Osteocyte (in vitro differentiated cells): Measurements from ENCODE around the gene TMA7B. TPM values are rescaled to one million over a fixed set of nuclear protein-coding genes. Genes with fewer than 3 reads are reported as not detected.

Experiments used
- DNase-seq: peaks from one replicate; pipeline ENCODE4 v3.0.0; 2021; ENCODE audit warnings: mixed read lengths; ENCODE audit not compliant: unreplicated experiment; ENCODE audit errors: extremely low spot score
- H3K27ac Mint-ChIP-seq: one replicate; pipeline ENCODE4 v1.8.0; 2021; ENCODE audit warnings: mild to moderate bottlenecking, mixed read lengths; ENCODE audit not compliant: unreplicated experiment
- H3K27me3 Mint-ChIP-seq: one replicate; pipeline ENCODE4 v1.8.0; 2021; ENCODE audit warnings: mixed read lengths; ENCODE audit not compliant: unreplicated experiment
- H3K36me3 Mint-ChIP-seq: one replicate; pipeline ENCODE4 v1.8.0; 2021; ENCODE audit warnings: mixed read lengths; ENCODE audit not compliant: unreplicated experiment
- H3K4me1 Mint-ChIP-seq: one replicate; pipeline ENCODE4 v1.8.0; 2021; ENCODE audit warnings: mixed read lengths; ENCODE audit not compliant: unreplicated experiment
- H3K4me3 Mint-ChIP-seq: one replicate; pipeline ENCODE4 v1.8.0; 2021; ENCODE audit warnings: mild to moderate bottlenecking, moderate library complexity, mixed read lengths; ENCODE audit not compliant: unreplicated experiment
- H3K9me3 Mint-ChIP-seq: one replicate; pipeline ENCODE4 v1.8.0; 2021; ENCODE audit warnings: mixed read lengths; ENCODE audit not compliant: unreplicated experiment
- total RNA-seq: library from RNA; stranded (reverse); gene quantifications from 2 replicates; pipeline ENCODE4 v1.2.1, GENCODE V29; 2021
- TF ChIP-seq, protein P1 (sequence below): fragments of 200-600 bp; sonication (generic); IDR thresholded peaks from 2 replicates; pipeline ENCODE4 v1.5.0; 2021; ENCODE audit warnings: antibody characterized with exemption, mild to moderate bottlenecking, moderate library complexity

Gene TMA7B
- total RNA-seq, 1 donor from 2014 or later, result not detected

DNA sequence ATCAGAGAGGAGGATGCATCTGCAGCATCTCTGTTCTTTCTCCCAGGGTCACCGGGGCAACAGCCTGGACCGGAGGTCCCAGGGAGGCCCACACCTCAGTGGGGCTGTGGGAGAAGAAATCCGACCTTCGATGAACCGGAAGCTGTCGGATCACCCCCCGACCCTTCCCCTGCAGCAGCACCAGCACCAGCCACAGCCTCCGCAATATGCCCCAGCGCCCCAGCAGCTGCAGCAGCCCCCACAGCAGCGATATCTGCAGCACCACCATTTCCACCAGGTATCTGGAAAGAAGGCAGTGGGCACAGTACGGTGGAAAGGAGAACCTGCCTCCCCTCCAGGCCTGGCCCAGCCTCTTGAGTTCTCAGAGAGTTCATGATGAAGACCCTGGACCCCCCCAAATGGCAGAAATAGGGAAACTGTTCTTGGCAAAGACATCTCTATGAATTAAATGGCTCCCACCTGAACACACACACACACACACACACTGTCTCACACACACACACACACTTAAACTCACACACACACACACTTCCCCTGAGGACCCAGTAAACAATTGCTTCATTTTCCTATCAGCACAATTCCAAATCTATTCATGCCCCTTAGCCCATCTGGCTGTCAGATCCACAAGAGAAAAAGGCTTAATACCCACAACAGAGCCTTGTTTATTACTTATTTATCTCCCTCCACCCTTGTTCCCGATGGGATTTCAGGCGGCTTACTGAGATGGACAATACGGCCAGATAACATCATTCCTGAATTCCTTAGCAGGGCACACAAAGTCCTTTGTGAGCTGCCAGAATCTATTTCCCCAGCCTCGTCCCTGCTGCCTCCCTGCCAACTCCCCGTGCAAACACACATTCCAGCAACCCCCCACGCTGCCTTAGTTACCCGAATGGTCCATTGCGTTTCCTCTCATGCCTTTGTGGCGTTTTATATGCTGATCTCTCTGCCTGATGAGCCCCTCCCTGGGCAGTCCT lies 8.1 kb downstream of the TMA7B start:
- Mint-ChIP-seq H3K36me3 (no peaks in the 10 kb centered on the region), H3K27ac (no peak overlapping the region), H3K4me3 (no peak overlapping the region), H3K4me1 (peaks cover 3% of the 10 kb centered on the region), H3K27me3 (peaks cover 42% of the 10 kb centered on the region), H3K9me3 (no peaks in the 10 kb centered on the region)
- DNase-seq, result no peak
- TF ChIP-seq, protein P1, sequence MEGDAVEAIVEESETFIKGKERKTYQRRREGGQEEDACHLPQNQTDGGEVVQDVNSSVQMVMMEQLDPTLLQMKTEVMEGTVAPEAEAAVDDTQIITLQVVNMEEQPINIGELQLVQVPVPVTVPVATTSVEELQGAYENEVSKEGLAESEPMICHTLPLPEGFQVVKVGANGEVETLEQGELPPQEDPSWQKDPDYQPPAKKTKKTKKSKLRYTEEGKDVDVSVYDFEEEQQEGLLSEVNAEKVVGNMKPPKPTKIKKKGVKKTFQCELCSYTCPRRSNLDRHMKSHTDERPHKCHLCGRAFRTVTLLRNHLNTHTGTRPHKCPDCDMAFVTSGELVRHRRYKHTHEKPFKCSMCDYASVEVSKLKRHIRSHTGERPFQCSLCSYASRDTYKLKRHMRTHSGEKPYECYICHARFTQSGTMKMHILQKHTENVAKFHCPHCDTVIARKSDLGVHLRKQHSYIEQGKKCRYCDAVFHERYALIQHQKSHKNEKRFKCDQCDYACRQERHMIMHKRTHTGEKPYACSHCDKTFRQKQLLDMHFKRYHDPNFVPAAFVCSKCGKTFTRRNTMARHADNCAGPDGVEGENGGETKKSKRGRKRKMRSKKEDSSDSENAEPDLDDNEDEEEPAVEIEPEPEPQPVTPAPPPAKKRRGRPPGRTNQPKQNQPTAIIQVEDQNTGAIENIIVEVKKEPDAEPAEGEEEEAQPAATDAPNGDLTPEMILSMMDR, result no peak

DNA sequence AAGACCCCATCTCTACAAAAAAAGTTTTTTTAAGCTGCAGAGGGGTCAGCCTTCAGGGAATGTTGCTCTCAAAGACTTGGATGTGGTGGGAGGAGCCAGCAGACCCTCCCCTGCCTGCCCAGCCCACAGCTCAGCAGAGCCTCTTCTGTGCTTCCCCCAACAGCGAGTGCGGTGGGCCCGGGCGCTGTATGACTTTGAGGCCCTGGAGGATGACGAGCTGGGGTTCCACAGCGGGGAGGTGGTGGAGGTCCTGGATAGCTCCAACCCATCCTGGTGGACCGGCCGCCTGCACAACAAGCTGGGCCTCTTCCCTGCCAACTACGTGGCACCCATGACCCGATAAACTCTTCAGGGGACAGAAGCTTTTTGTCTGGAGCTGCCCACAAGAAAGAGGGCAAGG lies 10.5 kb downstream of the TMA7B start:
- Mint-ChIP-seq H3K27me3 (peaks cover 60% of the 10 kb centered on the region), H3K4me3 (no peak overlapping the region), H3K36me3 (no peaks in the 10 kb centered on the region), H3K9me3 (no peaks in the 10 kb centered on the region), H3K27ac (no peak overlapping the region), H3K4me1 (peaks cover 3% of the 10 kb centered on the region)
- DNase-seq, result no peak
- TF ChIP-seq, protein P1, result no peak

DNA sequence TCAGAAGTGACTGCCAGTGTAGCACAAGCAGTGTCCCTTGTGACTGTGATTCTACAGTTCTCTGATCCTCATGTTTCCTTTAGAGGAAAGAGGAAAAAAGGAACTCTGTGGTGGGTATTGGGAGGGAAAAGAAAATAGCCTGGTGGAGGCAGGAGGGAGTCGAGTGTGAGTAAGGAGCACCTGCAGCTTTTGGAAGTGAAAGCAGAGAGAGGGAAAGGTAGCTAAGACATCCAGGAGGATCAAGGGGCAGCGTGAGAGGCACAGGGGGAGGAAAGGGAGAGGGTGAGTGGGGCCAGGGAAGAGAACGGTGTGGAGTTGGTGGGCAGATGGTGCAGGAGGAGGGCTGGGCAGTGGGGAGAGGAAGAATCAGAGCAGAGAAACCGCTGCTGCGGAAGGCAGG lies 12.4 kb downstream of the TMA7B start:
- no peak for DNase-seq
- no peaks in the 10 kb centered on the region for H3K9me3 Mint-ChIP-seq
- H3K36me3 Mint-ChIP-seq, result no peaks in the 10 kb centered on the region
- peaks cover 75% of the 10 kb centered on the region for H3K27me3 Mint-ChIP-seq
- no peak overlapping the region for H3K4me3 Mint-ChIP-seq
- no peak overlapping the region for H3K27ac Mint-ChIP-seq
- TF ChIP-seq, protein P1, result no peak
- H3K4me1 Mint-ChIP-seq, result peaks cover 3% of the 10 kb centered on the region

DNA sequence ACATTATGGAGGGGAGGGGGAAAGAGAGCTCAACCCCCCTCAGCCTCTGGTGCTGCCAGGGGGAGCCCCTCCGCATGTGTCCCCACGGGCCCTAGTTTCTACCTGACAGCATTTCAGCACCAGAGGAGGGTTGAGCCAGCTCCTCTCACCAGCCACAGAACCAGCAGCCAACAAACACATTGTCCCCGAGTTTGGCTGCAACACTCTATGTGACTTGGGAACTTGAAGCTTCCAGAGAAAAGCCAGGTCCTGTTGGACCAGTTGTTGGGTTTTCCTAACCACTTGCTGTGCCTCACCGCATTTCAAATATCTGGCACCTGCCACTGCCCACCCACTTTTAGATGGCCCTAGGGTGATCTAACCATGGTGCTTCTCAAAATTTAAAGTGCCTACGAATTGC lies 13.5 kb downstream of the TMA7B start:
- Mint-ChIP-seq H3K36me3 (no peaks in the 10 kb centered on the region), H3K27ac (no peak overlapping the region), H3K4me3 (no peak overlapping the region), H3K27me3 (peaks cover 75% of the 10 kb centered on the region), H3K4me1 (no peaks in the 10 kb centered on the region), H3K9me3 (no peaks in the 10 kb centered on the region)
- DNase-seq, result no peak
- TF ChIP-seq, protein P1, result no peak

DNA sequence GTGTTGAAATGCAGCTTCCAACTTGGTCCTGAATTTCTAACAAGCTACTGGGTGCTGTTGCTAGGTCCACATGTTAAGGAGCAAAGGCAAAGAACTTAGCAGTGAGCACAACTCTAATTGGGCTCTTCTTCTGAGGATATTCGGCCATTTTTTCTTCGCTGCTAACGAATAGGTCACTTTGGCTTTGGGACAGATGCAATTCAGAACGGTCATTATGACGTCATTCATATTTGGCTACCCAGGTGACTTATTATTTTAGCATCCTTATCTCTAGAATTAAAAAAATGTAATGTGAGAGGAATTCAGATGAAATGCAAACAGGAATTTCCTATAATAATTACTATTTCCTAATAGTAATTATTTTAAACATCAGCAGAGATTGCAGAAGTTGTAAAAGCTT lies 13.9 kb downstream of the TMA7B start:
- no peak for DNase-seq
- Mint-ChIP-seq H3K4me3 (no peak overlapping the region), H3K27me3 (peaks cover 72% of the 10 kb centered on the region), H3K27ac (no peak overlapping the region), H3K9me3 (no peaks in the 10 kb centered on the region), H3K36me3 (no peaks in the 10 kb centered on the region), H3K4me1 (no peaks in the 10 kb centered on the region)
- TF ChIP-seq, protein P1, result no peak
